Esophagus muscularis mucosa (tissue), 4 donors: ENCODE data around the gene ASB10.

Source experiments
- EP300 ChIP-seq: sonication (generic); formaldehyde crosslinking; IDR thresholded peaks from one replicate; pipeline ENCODE4 v1.6.1; 2017; ENCODE audit warnings: antibody characterized with exemption
- POLR2A ChIP-seq: fragments of 450-650 bp; IDR thresholded peaks from one replicate; pipeline ENCODE4 v1.6.1; 2017; ENCODE audit warnings: antibody characterized with exemption, moderate library complexity, mild to moderate bottlenecking, low read depth
- POLR2AphosphoS5 ChIP-seq, 2 donors: sonication (generic); formaldehyde crosslinking; IDR thresholded peaks; one replicate each; pipeline ENCODE4 v1.6.1; 2017; ENCODE audit warnings: antibody characterized with exemption in 2 of 2
- TF ChIP-seq, protein P1 (sequence below), 3 experiments: fragments of 200-600 bp in 2 of 3; fragments of 450-650 bp in 1 of 3; sonication (generic) in 2 of 3; IDR thresholded peaks; one replicate each; pipeline ENCODE4 v1.5.1; 2017 to 2019; ENCODE audit warnings: antibody characterized with exemption in 3 of 3, mild to moderate bottlenecking in 2 of 3, moderate library complexity in 1 of 3

DNA sequence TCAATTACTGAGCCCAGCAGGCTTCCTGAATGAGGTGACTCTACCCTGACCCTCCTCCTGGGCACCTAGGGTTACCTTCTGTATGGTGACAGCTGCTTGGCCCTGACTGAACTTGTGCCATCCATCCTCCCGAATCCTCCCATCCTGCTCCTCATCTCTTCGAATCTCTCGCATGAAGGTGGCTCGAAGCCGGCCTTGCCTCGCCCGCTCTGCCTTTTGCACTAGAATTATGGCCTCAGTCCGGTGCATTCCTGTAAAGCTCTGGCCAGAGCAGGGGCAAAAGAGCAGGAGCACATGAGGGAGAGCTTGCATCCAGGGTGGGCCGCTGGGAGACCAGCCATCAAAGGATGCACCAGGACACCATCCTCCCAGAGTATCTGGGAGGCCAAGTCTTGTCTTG, 15.8 kb upstream of the ASB10 start:
- TF ChIP-seq, protein P1, sequence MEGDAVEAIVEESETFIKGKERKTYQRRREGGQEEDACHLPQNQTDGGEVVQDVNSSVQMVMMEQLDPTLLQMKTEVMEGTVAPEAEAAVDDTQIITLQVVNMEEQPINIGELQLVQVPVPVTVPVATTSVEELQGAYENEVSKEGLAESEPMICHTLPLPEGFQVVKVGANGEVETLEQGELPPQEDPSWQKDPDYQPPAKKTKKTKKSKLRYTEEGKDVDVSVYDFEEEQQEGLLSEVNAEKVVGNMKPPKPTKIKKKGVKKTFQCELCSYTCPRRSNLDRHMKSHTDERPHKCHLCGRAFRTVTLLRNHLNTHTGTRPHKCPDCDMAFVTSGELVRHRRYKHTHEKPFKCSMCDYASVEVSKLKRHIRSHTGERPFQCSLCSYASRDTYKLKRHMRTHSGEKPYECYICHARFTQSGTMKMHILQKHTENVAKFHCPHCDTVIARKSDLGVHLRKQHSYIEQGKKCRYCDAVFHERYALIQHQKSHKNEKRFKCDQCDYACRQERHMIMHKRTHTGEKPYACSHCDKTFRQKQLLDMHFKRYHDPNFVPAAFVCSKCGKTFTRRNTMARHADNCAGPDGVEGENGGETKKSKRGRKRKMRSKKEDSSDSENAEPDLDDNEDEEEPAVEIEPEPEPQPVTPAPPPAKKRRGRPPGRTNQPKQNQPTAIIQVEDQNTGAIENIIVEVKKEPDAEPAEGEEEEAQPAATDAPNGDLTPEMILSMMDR (IDR thresholded peaks at IDR 0.05) = no peak
- TF ChIP-seq POLR2AphosphoS5 (IDR thresholded peaks at IDR 0.05) (no peak), POLR2A (no peak), EP300 (no peak)
